HG02763 (cell line): ENCODE data around the gene CHST5.
A peak's percentile ranks its signal among the peaks of the same experiment; 100 is the strongest.

Source experiments
- ATAC-seq: cut with Tn5 transposase; IDR thresholded peaks from one replicate; pipeline ENCODE4 v1.9.1; 2021; ENCODE audit warnings: mild to moderate bottlenecking, moderate library complexity; ENCODE audit not compliant: unreplicated experiment

The CHST5 gene

GRCh38 chr16:75535901-75536300 lies at the start of gene CHST5:
TSS of gene CHST5 (minus strand) at chr16:75536108. CDS start at chr16:75530384, 5,724 bp downstream.
- no peak for ATAC-seq

DNA sequence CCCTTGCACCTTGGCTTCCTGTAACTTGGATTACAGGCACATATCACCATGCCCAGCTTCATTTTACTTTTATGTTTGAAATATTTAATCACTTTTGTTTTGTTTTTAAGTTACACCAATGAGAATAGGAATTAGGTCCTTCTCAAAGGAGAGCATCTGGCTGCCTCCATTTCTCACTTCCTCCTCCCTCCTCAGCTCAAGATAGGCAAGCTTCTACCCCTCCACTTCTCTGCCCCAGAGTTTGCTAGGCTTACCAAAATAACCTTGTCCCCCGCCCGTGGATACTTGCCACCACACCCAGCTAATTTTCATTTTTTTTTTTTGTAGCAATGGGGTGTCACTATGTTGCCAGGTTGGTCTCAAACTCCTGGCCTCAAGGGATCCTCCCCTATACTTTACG lies 48.2 kb upstream of the CHST5 start:
- no peak for ATAC-seq

- ATAC-seq, result no peak
Observed at GRCh38 chr16:75579281-75579834, 43.5 kb upstream of the CHST5 start.

GRCh38 chr16:75578725-75579124 lies 42.8 kb upstream of the CHST5 start:
- ATAC-seq, result no peak

- no peak for ATAC-seq
Observed at GRCh38 chr16:75578212-75578611, 42.3 kb upstream of the CHST5 start.

DNA sequence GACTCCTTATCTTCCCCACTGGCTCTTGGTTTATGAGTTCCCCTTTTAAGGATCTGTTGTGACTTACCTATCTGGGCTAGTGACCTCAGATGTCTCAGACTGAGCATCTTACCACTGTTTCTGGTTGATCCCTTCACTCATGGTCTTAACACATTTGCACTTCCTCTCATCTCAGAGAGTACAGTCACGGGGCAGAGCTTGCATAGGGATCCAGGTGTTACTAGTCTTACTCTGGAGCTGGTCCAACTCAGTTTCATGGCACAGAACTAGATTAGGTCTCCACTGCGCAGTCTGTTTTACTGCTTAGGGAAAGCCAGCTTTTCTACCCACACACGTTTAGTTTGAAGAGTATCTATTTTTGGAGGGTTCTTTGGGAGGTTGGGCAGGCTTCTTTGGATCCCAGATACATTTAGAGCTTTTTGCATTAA lies 40.5 kb upstream of the CHST5 start:
- ATAC-seq, result peak; percentile 48

DNA sequence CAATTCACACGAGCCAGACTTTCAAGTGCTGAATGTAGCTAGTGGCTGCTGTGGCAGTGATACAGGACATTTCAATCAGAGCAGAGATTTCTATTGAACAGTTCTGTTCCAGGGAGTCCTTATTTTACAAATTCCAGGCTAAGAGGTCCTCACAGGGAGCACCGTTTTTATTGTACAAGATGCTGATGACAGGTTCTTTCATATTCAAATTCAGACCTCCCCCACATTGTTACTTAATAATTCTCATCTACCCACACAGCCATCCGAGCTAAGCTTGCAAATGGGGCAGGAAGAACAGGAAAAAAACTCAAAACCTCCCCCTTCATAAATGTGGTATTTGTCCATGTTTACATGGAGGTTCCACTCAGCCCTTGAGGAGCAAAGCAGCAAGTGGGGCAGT lies 40.0 kb upstream of the CHST5 start:
- ATAC-seq, result no peak

GRCh38 chr16:75573955-75574354 lies 38.0 kb upstream of the CHST5 start:
- no peak for ATAC-seq

DNA sequence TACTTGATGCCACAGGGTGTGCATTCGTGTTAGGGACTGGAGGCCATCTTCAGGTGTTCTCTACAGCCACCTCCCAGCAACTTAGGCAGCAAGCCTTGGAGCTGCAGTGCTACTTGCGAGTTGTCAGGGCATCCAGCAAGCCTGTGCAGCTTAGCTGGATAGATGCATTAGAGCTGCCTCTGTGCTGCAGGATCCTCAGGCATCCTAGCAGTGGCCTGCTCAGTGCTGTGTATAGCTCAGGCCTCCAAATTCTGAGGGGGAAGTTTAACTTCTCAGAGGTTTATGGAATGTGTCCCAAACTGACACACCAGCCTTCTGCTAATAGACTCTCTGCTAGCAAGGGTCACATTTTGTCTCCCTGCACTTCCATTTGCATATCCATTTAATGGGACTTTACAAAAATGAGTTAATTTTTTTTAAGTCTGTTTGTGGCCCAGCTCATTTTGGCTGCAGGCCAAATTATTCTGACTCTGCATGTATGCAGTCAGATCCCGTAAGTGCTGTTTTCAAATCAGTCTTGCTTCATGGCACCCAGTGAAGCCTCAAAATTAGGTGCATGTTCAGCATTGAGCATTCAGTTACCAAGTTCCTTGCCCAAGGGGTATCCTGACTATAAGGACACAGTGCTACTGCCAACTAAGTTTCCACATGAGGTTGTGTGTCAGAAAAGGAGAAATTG lies 37.1 kb upstream of the CHST5 start:
- no peak for ATAC-seq

DNA sequence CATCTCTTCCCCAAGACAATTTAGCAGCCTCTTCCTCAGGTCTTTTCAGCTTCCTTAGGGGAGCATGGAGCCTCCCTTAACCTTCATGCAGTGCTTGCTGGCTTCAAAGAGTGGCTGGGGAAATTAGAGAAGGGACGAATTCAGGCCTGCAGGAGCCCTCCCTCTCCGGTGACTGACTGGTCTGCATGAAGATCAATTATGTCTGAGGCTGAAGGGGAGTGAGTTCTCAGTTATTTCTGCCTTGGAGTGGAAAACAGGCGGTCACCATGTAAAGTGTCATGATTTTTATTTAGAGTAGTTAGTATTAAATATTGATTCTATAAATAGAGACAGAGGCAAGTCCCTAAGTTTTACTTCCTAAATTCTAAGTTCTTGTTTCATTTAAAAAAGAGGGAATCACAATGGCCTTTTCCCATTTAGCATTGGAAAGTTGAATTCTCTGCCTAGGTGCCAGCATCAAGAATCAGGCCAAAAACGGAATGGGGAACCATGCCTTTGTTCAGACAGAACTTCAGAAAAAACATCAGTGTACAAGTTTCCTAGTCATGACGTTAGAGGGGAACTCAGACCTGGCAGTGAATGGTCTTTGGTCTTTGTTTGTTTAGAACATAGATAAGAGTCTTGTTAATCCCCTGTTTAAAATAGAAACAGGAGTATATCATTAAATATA lies 34.6 kb upstream of the CHST5 start:
- no peak for ATAC-seq

- ATAC-seq, result no peak
Observed at GRCh38 chr16:75567911-75568310, 32.0 kb upstream of the CHST5 start.

DNA sequence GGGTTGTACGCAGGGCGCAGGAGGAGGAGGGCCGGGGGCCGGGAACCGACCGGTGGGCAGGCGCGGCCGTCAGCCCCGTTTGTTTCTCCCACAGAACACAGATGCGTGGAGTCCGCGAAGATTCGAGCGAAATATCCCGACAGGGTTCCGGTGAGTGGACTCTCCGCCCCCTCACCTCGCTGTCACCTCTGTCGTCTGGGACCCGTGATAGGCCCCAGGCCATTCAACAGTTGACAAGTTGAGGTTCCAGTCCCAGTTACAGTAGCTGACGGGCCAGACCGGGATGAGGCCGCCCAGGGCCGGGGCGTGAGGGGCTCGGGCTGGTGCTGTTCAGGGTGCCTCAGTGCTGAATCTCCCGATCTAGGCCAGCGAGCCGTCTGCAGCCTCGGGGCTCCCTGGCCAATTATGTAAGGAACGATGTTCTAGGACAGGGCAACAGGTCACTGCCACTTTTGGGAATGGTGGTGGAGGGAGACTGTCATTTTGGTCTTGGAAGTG lies 30.9 kb upstream of the CHST5 start:
- no peak for ATAC-seq

DNA sequence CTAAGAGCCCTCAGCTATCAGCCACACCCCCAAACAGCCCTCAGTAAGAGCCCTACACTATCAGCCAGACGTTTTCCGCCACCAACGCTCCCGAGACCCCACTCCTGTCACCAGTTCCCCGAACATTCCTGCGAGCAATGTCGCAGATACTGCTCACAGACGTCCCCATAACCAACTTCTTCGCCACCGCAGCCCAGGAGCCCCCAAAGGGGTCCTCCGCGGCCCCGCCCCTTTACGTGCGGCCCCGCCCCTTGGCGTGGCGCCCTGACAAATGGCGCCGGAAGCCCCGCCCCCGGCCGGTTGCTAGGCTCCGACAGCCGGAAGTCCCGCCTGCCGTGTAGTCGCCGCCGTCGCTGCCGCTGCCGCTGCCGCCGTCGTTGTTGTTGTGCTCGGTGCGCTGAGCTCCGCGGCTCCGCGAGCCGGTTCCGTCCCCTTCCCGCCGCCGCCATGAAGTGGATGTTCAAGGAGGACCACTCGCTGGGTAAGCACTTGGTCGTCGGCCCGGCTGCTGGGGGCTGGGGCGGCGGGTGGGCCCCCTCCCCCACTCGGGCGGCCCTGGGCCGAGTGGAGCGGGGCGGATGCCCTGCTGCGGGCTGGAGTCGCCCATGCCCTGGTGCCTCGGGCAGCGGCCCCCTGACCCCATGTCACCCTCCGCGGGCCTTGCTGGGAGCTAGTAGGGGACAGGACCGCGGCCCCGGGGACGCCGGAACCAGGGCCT lies 30.3 kb upstream of the CHST5 start, which contains the start of gene GABARAPL2:
Gene GABARAPL2 (plus strand): TSS at position 340 of the 718 bp plus-strand sequence. CDS start 108 bp downstream, at position 448.
- ATAC-seq, result peak; percentile 73

GRCh38 chr16:75565640-75566039 lies 29.7 kb upstream of the CHST5 start:
- peak; percentile 8 for ATAC-seq

DNA sequence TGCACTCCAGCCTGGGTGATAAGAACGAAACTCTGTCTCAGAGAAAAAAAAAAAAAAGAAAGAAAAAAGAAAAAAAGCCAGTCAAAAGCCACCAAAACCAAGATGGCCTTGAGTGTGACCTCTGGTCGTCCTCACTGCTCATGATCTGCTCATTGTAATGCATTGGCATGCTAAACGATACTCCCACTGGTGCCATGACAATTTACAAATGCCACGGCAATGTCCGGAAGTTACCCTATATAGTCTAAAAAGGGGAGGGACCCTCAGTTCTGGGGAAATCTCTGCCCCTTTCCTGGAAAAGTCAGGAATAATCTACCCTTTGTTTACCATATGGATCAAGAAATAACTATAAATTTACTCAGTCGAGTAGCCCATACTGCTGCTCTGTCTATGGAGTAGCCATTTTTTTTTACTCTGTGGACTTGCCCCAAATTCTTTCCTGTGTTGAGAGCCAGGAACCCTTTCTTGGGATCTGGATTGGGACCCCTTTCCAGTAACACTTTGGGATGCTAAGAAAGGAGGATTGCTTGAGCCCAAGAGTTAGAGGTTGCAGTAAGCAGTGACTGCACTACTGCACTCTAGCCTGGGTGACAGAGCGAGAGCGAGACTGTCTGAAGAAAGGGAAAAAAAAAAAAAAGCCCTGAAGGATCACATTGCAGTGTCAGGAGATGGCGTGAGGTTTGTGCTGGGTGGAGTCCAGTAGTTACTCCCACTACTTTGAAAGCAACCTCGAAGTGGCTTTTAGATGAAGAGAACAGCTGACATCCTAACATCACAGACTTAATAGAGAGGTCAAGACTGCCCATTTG lies 23.9 kb upstream of the CHST5 start:
- ATAC-seq, result no peak

DNA sequence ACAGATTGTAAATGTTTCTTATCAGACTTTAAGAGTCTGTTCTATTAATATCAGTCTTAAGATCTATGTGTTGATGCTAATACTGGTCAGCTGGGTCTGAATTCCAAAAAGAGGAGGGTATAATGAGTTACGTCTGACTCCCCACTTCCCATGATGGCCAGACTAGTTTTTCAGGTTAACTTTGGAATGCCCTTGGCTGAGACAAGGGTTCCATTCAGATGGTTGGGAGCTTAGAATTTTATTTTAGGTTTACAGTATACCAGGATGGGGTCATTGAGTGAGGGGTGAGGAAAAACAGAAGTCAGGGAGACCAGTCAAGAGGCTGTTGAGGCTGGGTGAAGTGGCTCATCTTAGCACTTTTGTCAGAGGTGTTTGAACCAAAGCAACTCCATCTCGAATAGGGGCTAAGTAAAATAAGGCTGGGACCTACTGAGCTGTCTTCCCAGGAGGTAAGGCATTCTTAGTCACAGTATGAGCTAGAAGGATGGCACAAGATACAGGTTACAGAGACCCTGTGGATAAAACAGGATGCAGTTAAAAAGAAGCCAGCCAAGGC lies 23.0 kb upstream of the CHST5 start:
- no peak for ATAC-seq

DNA sequence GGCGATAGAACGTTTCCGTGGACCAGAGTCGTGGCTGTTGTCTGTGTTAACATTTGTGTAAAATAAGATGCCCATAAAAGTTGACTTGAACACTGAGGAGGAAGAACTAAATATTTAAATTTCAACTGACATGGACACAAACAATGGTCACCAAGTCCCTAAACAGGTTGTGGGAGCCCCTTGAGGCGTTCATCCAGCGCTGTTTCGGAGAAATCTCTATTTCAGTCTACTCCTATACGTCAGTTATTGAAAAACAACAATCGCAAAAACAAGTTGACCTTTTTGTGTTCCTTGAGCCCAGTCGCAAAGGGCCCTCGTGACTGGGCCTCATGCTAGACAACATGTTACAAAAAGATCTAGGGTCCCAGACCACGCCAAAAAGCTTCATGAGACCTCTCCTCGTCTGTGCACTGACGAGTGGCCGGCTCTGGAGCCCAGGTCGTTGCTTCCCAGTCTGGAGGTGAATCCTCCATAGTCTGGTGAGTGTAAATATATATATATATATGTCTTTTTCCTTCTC lies 20.6 kb upstream of the CHST5 start:
- ATAC-seq, result no peak

DNA sequence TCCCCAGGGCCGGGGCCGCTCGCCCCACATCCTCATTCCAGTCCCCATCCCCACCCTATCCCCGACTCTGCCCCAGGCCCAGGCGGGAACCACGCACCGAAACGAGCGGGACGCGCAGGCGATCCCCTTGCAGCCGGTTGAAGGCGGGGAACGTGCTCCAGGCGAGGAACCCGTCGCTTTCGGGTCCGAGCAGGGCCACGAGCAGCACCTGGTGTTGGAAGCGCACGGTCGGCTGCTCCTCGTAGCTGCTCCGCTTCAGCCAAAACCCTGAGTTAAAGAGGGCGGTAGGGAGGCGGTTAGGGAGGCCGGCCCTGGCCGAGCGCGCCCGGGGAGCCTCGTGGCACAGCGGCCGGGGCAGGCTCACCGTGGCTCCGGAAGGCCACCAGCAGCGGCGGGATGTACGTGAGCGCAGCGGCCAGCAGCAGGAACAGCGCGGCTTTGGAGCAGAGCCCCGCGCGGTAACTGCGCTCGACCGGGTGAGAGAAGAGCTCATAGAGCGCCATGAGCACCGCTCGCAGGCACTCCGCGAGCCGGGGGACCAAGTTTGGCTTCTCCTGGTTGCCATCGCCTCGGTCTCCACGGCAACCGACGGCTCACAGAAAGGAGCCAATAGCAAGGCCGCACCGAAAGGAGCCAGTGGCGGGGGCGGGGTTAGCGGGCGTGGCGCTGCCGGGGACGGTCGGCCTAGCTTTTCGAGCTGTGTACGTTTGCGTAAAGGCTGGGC lies 20.0 kb upstream of the CHST5 start, which contains the start of gene TMEM231:
Gene TMEM231 (minus strand): TSS at position 546 of the 724 bp plus-strand sequence. CDS start 43 bp downstream, at position 503.
- peak; percentile 97 for ATAC-seq

DNA sequence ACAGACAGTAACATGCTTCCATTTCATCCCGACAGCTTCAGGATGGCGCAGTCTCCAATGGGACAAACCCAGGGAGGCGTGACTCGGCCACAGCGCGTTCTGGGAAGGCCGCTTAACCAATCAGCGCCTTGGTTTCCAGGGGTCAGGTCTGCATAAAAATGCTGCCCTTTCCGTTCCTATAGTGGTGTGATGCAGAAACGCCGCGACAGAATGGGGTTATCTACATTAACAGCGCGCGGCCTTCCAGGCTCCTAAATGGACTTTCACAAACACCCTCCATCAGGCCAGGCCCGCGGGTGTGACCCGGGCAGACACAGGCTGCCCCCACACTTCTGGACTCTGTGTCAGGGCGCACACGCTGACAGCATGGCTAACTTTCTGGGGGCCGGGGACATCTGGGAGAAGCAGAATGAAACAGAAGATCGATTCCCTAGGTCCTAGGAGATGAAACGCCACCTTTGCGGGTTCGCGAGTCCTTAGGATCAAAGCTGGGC lies 19.4 kb upstream of the CHST5 start:
- peak; percentile 21 for ATAC-seq
